Liver (tissue), 3 donors: ENCODE data around the gene ADGRD1.

Experiments used
- CTCF ChIP-seq: fragments of 150-350 bp; IDR thresholded peaks from 2 replicates; pipeline ENCODE4 v1.5.1; 2017; ENCODE audit warnings: improper control_type of control experiment, low read depth, low read length; ENCODE audit not compliant: missing input control
- EGR1 ChIP-seq, 2 donors: IDR thresholded peaks; 2 replicates each; pipeline ENCODE4 v1.6.1; 2016 to 2018; ENCODE audit warnings: antibody characterized with exemption in 2 of 2, low read depth in 2 of 2
- donor health status: healthy.
- donor health status: healthy.

- TF ChIP-seq CTCF = no peak
- TF ChIP-seq EGR1 (IDR thresholded peaks at IDR 0.05; ENCODE audit: low read depth in 2 of 2) = no peak
Measured at GRCh38 chr12:131021154-131021541, 67.4 kb downstream of the ADGRD1 start.
